GM12873 (cell line): ENCODE measurements around the gene UST.

Source experiments
- CTCF ChIP-seq: IDR thresholded peaks from 2 replicates; pipeline ENCODE4 v1.5.1; 2012; ENCODE audit warnings: low read depth, mild to moderate bottlenecking, moderate library complexity, low read length, control low read depth; ENCODE audit not compliant: insufficient read depth; ENCODE audit errors: missing control alignments

UST gene

GRCh38 chr6:148800536-148800935 lies 53.7 kb downstream of the UST start:
- TF ChIP-seq CTCF: no peak

GRCh38 chr6:148803979-148804378 lies 57.1 kb downstream of the UST start:
- no peak for TF ChIP-seq CTCF

- TF ChIP-seq CTCF: no peak
These were observed 58.9 kb downstream of the UST start for GRCh38 chr6:148805777-148806176.

- no peak for TF ChIP-seq CTCF
These were observed 61.0 kb downstream of the UST start for GRCh38 chr6:148807784-148808183.

GRCh38 chr6:148808786-148809304 lies 62.0 kb downstream of the UST start:
- TF ChIP-seq CTCF: no peak

- TF ChIP-seq CTCF: no peak
These were observed 64.6 kb downstream of the UST start for GRCh38 chr6:148811459-148811858.

- no peak for TF ChIP-seq CTCF
These were observed 67.4 kb downstream of the UST start for GRCh38 chr6:148814082-148814790.
